Right lobe of liver (tissue), 6 donors: Measurements from ENCODE around the gene SCNN1G. TPM values are rescaled to one million over a fixed set of nuclear protein-coding genes. Genes with fewer than 3 reads are reported as not detected.

Experiments
- ATAC-seq, 4 donors: fragments of 200-7000 bp; cut with Tn5 transposase; one replicate each; pipeline ENCODE4 v1.9.1; 2020; ENCODE audit warnings: mild to moderate bottlenecking in 4 of 4, moderate library complexity in 4 of 4
- DNase-seq, 3 donors: peaks; one replicate each; pipeline ENCODE4 v3.0.0-alpha.2; 2020
- H3K27ac ChIP-seq, 3 donors: fragments of 200-600 bp; one replicate each; pipeline ENCODE4 v1.8.0; 2022
- H3K27me3 ChIP-seq, 2 donors: fragments of 200-600 bp; one replicate each; pipeline ENCODE4 v1.8.0; 2022
- H3K36me3 ChIP-seq, 4 donors: fragments of 200-600 bp; sonication (generic) in 1 of 4; one replicate each; pipeline versions ENCODE4 v1.5.1 to v1.8.0; 2017 to 2022; ENCODE audit warnings: control low read depth in 1 of 4
- H3K4me1 ChIP-seq, 4 donors: fragments of 200-600 bp; sonication (generic) in 1 of 4; one replicate each; pipeline versions ENCODE4 v1.5.1 to v1.8.0; 2017 to 2022; ENCODE audit warnings: control low read depth in 1 of 4
- H3K4me3 ChIP-seq, 3 donors: fragments of 200-600 bp; one replicate each; pipeline ENCODE4 v1.8.0; 2022
- H3K9me3 ChIP-seq, 4 donors: fragments of 200-600 bp; sonication (generic) in 1 of 4; one replicate each; pipeline versions ENCODE4 v1.5.1 to v1.8.0; 2017 to 2022; ENCODE audit warnings: control low read depth in 1 of 4
- CTCF ChIP-seq, 4 donors: fragments of 200-600 bp in 3 of 4; fragments of 450-650 bp in 1 of 4; IDR thresholded peaks; one replicate each; pipeline versions ENCODE4 v1.5.1 to v1.8.0; 2016 to 2022; ENCODE audit warnings: antibody characterized with exemption in 4 of 4, mild to moderate bottlenecking in 2 of 4
- POLR2A ChIP-seq: fragments of 450-650 bp; IDR thresholded peaks from one replicate; pipeline ENCODE4 v1.6.1; 2017; ENCODE audit warnings: antibody characterized with exemption, mild to moderate bottlenecking
- WGBS: methylation state at CpG from one replicate; pipeline ENCODE4 v1.1.6; 2018; ENCODE audit warnings: low coverage, low lambda C conversion rate; ENCODE audit not compliant: insufficient coverage; ENCODE audit errors: missing lambda C conversion rate; 5-methylcytosine and 5-hydroxymethylcytosine counted together
- intact Hi-C, 2 donors: fragments of 100-400 bp; cut with DNase I; formaldehyde crosslinking; loops; one replicate each; pipeline versions ENCODE4 v1.11.2 to v1.14.1; 2022
- total RNA-seq, 6 experiments: library from RNA; depleted of rRNA in 2 of 6; stranded (reverse); fragments of >200 nt in 2 of 6; fragmentation: NEBNext Ultra II Directional in 3 of 6; extraction: Animal tissue kit (Norgen Biotek cat#: 25700) in 3 of 6; gene quantifications; one replicate each; pipeline versions ENCODE4 v1.1.0 to v1.2.4, GENCODE V29; 2016 to 2023
- donor health status: DM: no; HTN: yes; CAD: no.
- donor health status: DM: no; HTN: no; CAD: no.
- donor health status: DM: no; HTN: no; CAD: no.
- donor health status: DM: no; HTN: yes; CAD: no.
- donor health status: DM: no; HTN: yes; CAD: no.

The SCNN1G gene
- total RNA-seq, 6 experiments from 2014 or later = not detected

GRCh38 chr16:23214796-23215195 is 32.3 kb downstream of the SCNN1G start:
- Histone ChIP-seq H3K4me3 (no peak overlapping the region), H3K27me3 (no peaks in the 10 kb centered on the region), H3K36me3 (no peaks in the 10 kb centered on the region), H3K4me1 (no peaks in the 10 kb centered on the region), H3K9me3 (no peaks in the 10 kb centered on the region), H3K27ac (no peak overlapping the region)
- ATAC-seq (no peak), DNase-seq (no peak)
- no CpG with 5 or more reads among the region's 7 CpGs for WGBS
- TF ChIP-seq CTCF (IDR thresholded peaks at IDR 0.05) (no peak), POLR2A (no peak)
- intact Hi-C loops = no loop called here

- Histone ChIP-seq H3K9me3 (no peaks in the 10 kb centered on the region), H3K4me1 (no peaks in the 10 kb centered on the region), H3K36me3 (no peaks in the 10 kb centered on the region), H3K4me3 (no peak overlapping the region), H3K27me3 (no peaks in the 10 kb centered on the region), H3K27ac (no peak overlapping the region)
- ATAC-seq (no peak), DNase-seq (no peak)
- TF ChIP-seq POLR2A (no peak), CTCF (IDR thresholded peaks at IDR 0.05) (no peak)
- intact Hi-C loops = no loop called here
- WGBS = 50% methylated on average over 2 of the region's 10 CpGs
Observed at GRCh38 chr16:23215435-23215834, 32.9 kb downstream of the SCNN1G start.

GRCh38 chr16:23216658-23217246 is 34.2 kb downstream of the SCNN1G start:
- no peaks in the 10 kb centered on the region for H3K9me3 ChIP-seq
- intact Hi-C loops = no loop called here
- no peaks in the 10 kb centered on the region for H3K36me3 ChIP-seq
- DNase-seq (no peak), ATAC-seq (no peak)
- H3K27ac ChIP-seq = no peak overlapping the region
- TF ChIP-seq CTCF (IDR thresholded peaks at IDR 0.05) = no peak
- no peak for TF ChIP-seq POLR2A
- 50% methylated on average over 4 of the region's 4 CpGs for WGBS
- no peaks in the 10 kb centered on the region for H3K27me3 ChIP-seq
- H3K4me1 ChIP-seq = no peaks in the 10 kb centered on the region
- no peak overlapping the region for H3K4me3 ChIP-seq

GRCh38 chr16:23217646-23218045 is 35.1 kb downstream of the SCNN1G start:
- intact Hi-C loops = no loop called here
- TF ChIP-seq CTCF (IDR thresholded peaks at IDR 0.05) = no peak
- no peak for TF ChIP-seq POLR2A
- no peak for DNase-seq
- H3K9me3 ChIP-seq = no peaks in the 10 kb centered on the region
- H3K4me3 ChIP-seq = no peak overlapping the region
- no peak for ATAC-seq
- H3K4me1 ChIP-seq = no peaks in the 10 kb centered on the region
- 60% methylated on average over 1 of the region's 8 CpGs for WGBS
- H3K27me3 ChIP-seq = no peaks in the 10 kb centered on the region
- no peaks in the 10 kb centered on the region for H3K36me3 ChIP-seq
- no peak overlapping the region for H3K27ac ChIP-seq

- Histone ChIP-seq H3K36me3 (no peaks in the 10 kb centered on the region), H3K4me1 (no peaks in the 10 kb centered on the region), H3K27me3 (no peaks in the 10 kb centered on the region), H3K9me3 (no peaks in the 10 kb centered on the region), H3K27ac (no peak overlapping the region), H3K4me3 (no peak overlapping the region)
- intact Hi-C loops = no loop called here
- ATAC-seq (no peak), DNase-seq (no peak)
- no peak for TF ChIP-seq CTCF (IDR thresholded peaks at IDR 0.05)
- TF ChIP-seq POLR2A = no peak
Observed at GRCh38 chr16:23222929-23223328, 40.4 kb downstream of the SCNN1G start.
